ENCODE data around the gene CDCA8. TPM values are rescaled to one million over a fixed set of nuclear protein-coding genes. Genes with fewer than 3 reads are reported as not detected.
"Not testable (repeated sequence)": the region's sequence is repeated elsewhere in the genome, so short reads cannot be mapped to it uniquely, and the experiment has no call there.

CDCA8 gene
- total and polyA plus RNA-seq, 2 of the 13 experiments (the other 11 are each of a cell fraction or from before 2014, with no cell fraction given): 24.1 to 38.6 TPM

DNA sequence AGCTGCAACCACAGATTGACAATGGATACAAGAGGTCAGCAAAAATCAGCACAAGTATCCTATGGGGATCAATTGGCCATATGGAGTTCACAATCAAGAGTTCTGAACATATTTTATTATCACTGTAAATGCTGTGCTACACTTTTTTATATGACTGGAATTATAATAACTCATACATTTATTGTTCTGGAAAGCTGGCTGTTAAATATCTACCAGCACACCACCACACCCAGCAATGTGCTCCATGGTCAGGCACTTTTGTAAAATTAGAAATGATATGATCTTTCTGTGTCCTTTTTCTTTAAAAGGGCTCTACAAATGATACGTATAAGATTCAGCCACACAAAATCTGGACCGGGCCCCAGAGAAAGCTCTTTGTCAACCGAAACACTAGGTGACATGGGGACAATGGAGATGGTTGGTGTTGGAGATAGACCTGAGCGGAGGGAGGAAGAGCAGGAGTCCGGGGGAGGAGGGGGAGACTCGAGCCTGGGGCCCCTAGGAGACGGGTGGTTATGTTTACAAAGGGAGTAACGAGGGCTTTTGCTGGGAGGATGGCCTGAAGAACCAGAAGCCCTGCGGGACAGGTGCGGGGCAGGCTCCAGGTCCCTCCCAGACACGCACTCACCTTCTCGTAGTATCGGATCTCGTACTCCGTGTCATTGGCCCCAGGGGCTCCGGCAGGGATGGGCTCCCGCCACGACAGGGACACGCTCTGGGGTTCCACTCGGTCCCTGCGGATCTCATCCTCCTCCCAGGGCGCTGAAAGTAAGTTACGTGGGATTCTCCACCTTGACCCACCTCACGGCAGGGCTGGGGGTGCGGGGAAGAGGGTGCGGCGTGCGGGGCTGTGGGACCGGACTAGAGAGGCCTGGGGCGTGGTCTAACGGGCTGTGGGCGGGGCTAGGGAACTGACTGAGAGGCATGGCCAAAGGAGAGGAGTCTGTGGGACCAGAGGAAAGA lies 42.6 kb downstream of the CDCA8 start:
- no peak for ATAC-seq
- POLR2A ChIA-PET: no interaction called here
- no peak overlapping the region for H3K4me3 ChIP-seq (replicated peaks in 1 of 3; ENCODE audit: insufficient read depth in 1 of 3, low read depth in 2 of 3, low read length in 3 of 3)
- FAIRE-seq: no peak
- no TSS peak for BruUV-seq (replicated peaks)
- intact Hi-C loops (cut with micrococcal nuclease; ENCODE audit: unreplicated experiment): no loop called here
- H3K36me3 ChIP-seq (replicated peaks in 1 of 2; ENCODE audit: control insufficient read depth in 1 of 2, insufficient read depth in 2 of 2, low read length in 2 of 2): no peaks in the 10 kb centered on the region
- in situ Hi-C loops (cut with HindIII; ENCODE audit: extremely low pct_ligation_motif_present, low pct_unique_long_range_greater_than_20kb): no loop called here
- H3K9ac ChIP-seq (ENCODE audit: insufficient read depth, low read depth, low read length): no peak overlapping the region
- H3K4me2 ChIP-seq (ENCODE audit: low read depth, low read length): no peak overlapping the region
- peaks cover 26% of the 10 kb centered on the region for H3K4me1 ChIP-seq (ENCODE audit: insufficient read depth, low read length)
- no peak overlapping the region for H2AFZ ChIP-seq (ENCODE audit: low read length)
- CTCF ChIA-PET (ENCODE audit: low intra/inter-chr PET ratio, low total read pairs): no interaction called here
- no peaks in the 10 kb centered on the region for H3K9me3 ChIP-seq (ENCODE audit: low read length)
- H3K27me3 ChIP-seq (ENCODE audit: control insufficient read depth in 1 of 2, insufficient read depth in 2 of 2, low read length in 2 of 2): no peaks in the 10 kb centered on the region; a peak in 1 of 5 replicates
- H3K27ac ChIP-seq (ENCODE audit: extremely low read length, insufficient read depth, low read length): no peak overlapping the region
- WGBS (ENCODE audit: low lambda C conversion rate): 38% methylated on average over 21 of the region's 32 CpGs
- TF ChIP-seq FOXK1 (CRISPR knock-in tag; IDR thresholded peaks at IDR 0.05; ENCODE audit: borderline replicate concordance, low read depth): no peak
- no peak for TF ChIP-seq SNAPC4 (CRISPR knock-in tag; IDR thresholded peaks at IDR 0.05)
- TF ChIP-seq, protein P1, sequence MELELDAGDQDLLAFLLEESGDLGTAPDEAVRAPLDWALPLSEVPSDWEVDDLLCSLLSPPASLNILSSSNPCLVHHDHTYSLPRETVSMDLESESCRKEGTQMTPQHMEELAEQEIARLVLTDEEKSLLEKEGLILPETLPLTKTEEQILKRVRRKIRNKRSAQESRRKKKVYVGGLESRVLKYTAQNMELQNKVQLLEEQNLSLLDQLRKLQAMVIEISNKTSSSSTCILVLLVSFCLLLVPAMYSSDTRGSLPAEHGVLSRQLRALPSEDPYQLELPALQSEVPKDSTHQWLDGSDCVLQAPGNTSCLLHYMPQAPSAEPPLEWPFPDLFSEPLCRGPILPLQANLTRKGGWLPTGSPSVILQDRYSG (CRISPR knock-in tag; IDR thresholded peaks at IDR 0.05): no peak
- H4K20me1 ChIP-seq (ENCODE audit: insufficient read depth, low read length): no peaks in the 10 kb centered on the region
- no peaks in the 10 kb centered on the region for H3K79me2 ChIP-seq (ENCODE audit: insufficient read depth, low read length)
- DNase-seq (ENCODE audit: low spot score): no peak

- WGBS (ENCODE audit: low lambda C conversion rate): 51% methylated on average over 7 of the region's 7 CpGs
- DNase-seq (ENCODE audit: low spot score); H2AFZ ChIP-seq (ENCODE audit: low read length); BruUV-seq (replicated peaks); H3K4me1 ChIP-seq (ENCODE audit: insufficient read depth, low read length); H3K27ac ChIP-seq (ENCODE audit: extremely low read length, insufficient read depth, low read length); H3K79me2 ChIP-seq (ENCODE audit: insufficient read depth, low read length); in situ Hi-C loops (cut with HindIII; ENCODE audit: extremely low pct_ligation_motif_present, low pct_unique_long_range_greater_than_20kb); H3K27me3 ChIP-seq (ENCODE audit: control insufficient read depth in 1 of 2, insufficient read depth in 2 of 2, low read length in 2 of 2); CTCF ChIA-PET (ENCODE audit: low intra/inter-chr PET ratio, low total read pairs); H3K4me3 ChIP-seq (replicated peaks in 1 of 3; ENCODE audit: insufficient read depth in 1 of 3, low read depth in 2 of 3, low read length in 3 of 3); H3K9me3 ChIP-seq (ENCODE audit: low read length); H3K9ac ChIP-seq (ENCODE audit: insufficient read depth, low read depth, low read length); intact Hi-C loops (cut with micrococcal nuclease; ENCODE audit: unreplicated experiment); ATAC-seq; H4K20me1 ChIP-seq (ENCODE audit: insufficient read depth, low read length); POLR2A ChIA-PET; FAIRE-seq; H3K4me2 ChIP-seq (ENCODE audit: low read depth, low read length); H3K36me3 ChIP-seq (replicated peaks in 1 of 2; ENCODE audit: control insufficient read depth in 1 of 2, insufficient read depth in 2 of 2, low read length in 2 of 2): not testable (repeated sequence)
Observed at GRCh38 chr1:37737975-37738374, 45.7 kb downstream of the CDCA8 start.

GRCh38 chr1:37738619-37739018 lies 46.3 kb downstream of the CDCA8 start:
- H3K79me2 ChIP-seq (ENCODE audit: insufficient read depth, low read length); H3K4me1 ChIP-seq (ENCODE audit: insufficient read depth, low read length); H2AFZ ChIP-seq (ENCODE audit: low read length); H3K4me2 ChIP-seq (ENCODE audit: low read depth, low read length); H3K4me3 ChIP-seq (replicated peaks in 1 of 3; ENCODE audit: insufficient read depth in 1 of 3, low read depth in 2 of 3, low read length in 3 of 3); H3K9ac ChIP-seq (ENCODE audit: insufficient read depth, low read depth, low read length); H3K27ac ChIP-seq (ENCODE audit: extremely low read length, insufficient read depth, low read length); ATAC-seq; CTCF ChIA-PET (ENCODE audit: low intra/inter-chr PET ratio, low total read pairs); intact Hi-C loops (cut with micrococcal nuclease; ENCODE audit: unreplicated experiment); DNase-seq (ENCODE audit: low spot score); FAIRE-seq; H4K20me1 ChIP-seq (ENCODE audit: insufficient read depth, low read length); POLR2A ChIA-PET; H3K9me3 ChIP-seq (ENCODE audit: low read length); in situ Hi-C loops (cut with HindIII; ENCODE audit: extremely low pct_ligation_motif_present, low pct_unique_long_range_greater_than_20kb); H3K27me3 ChIP-seq (ENCODE audit: control insufficient read depth in 1 of 2, insufficient read depth in 2 of 2, low read length in 2 of 2); BruUV-seq (replicated peaks); H3K36me3 ChIP-seq (replicated peaks in 1 of 2; ENCODE audit: control insufficient read depth in 1 of 2, insufficient read depth in 2 of 2, low read length in 2 of 2): not testable (repeated sequence)
- WGBS (ENCODE audit: low lambda C conversion rate): 20% methylated on average over 4 of the region's 4 CpGs

Data from HepG2 (cell line).